Activated CD4-positive, alpha-beta T cell treated with anti-CD3 and anti-CD28 coated beads, Interleukin-2, amount 10 ng/mL, durations not matched to agents 7 days and 5 days (primary cell): Measurements from ENCODE around the gene SMAD1. TPM values are rescaled to one million over a fixed set of nuclear protein-coding genes. Genes with fewer than 3 reads are reported as not detected.
A peak's percentile ranks its signal among the peaks of the same experiment; 100 is the strongest.

ENCODE experiments used
- CTCF ChIA-PET: fragments of 350-600 bp; sonication (Branson Sonifier 250); formaldehyde crosslinking; loops from one replicate; lab custom pipeline; 2021; ENCODE audit warnings: antibody characterized with exemption; lab: Charles Lee
- POLR2A ChIA-PET: fragments of 350-600 bp; sonication (Branson Sonifier 250); formaldehyde crosslinking; loops from one replicate; lab custom pipeline; 2021; ENCODE audit warnings: antibody characterized with exemption; lab: Charles Lee
- DNase-seq: peaks from one replicate; pipeline ENCODE4 v3.0.0-alpha.2; 2020
- H3K27ac Mint-ChIP-seq: one replicate; pipeline ENCODE4 v1.8.0; 2021; ENCODE audit warnings: mild to moderate bottlenecking, moderate library complexity, mixed read lengths
- H3K27me3 Mint-ChIP-seq: one replicate; pipeline ENCODE4 v1.8.0; 2021; ENCODE audit warnings: mixed read lengths
- H3K36me3 Mint-ChIP-seq: one replicate; pipeline ENCODE4 v1.8.0; 2021; ENCODE audit warnings: low read depth, mixed read lengths
- H3K4me1 Mint-ChIP-seq: one replicate; pipeline ENCODE4 v1.8.0; 2021; ENCODE audit warnings: mixed read lengths
- H3K4me3 Mint-ChIP-seq: one replicate; pipeline ENCODE4 v1.8.0; 2021; ENCODE audit warnings: mild to moderate bottlenecking, moderate library complexity, mixed read lengths
- H3K9me3 Mint-ChIP-seq: one replicate; pipeline ENCODE4 v1.8.0; 2021; ENCODE audit warnings: mixed read lengths
- total RNA-seq, 2 experiments: library from RNA; stranded (reverse); gene quantifications; one replicate each; pipeline ENCODE4 v1.2.3, GENCODE V29; 2021

Gene SMAD1
- total RNA-seq, 2 experiments from 2014 or later = 12.0 to 12.7 TPM

- H3K27me3 Mint-ChIP-seq = no peaks in the 10 kb centered on the region
- peaks cover 1% of the 10 kb centered on the region for H3K4me1 Mint-ChIP-seq
Measured at GRCh38 chr4:145535202-145535601, 53.5 kb downstream of the SMAD1 start.

GRCh38 chr4:145536044-145536443 is 54.4 kb downstream of the SMAD1 start:
- H3K27me3 Mint-ChIP-seq = no peaks in the 10 kb centered on the region
- H3K4me1 Mint-ChIP-seq = peaks cover 2% of the 10 kb centered on the region
- POLR2A ChIA-PET = no interaction called here
- no peaks in the 10 kb centered on the region for H3K36me3 Mint-ChIP-seq
- H3K27ac Mint-ChIP-seq = no peak overlapping the region
- no peaks in the 10 kb centered on the region for H3K9me3 Mint-ChIP-seq
- H3K4me3 Mint-ChIP-seq = no peak overlapping the region
- CTCF ChIA-PET = no interaction called here
- DNase-seq = no peak

More at GRCh38 chr4:145535202-145535601, 53.5 kb downstream of the SMAD1 start:
- no peak for DNase-seq
- Mint-ChIP-seq H3K27ac (no peak overlapping the region), H3K4me3 (no peak overlapping the region), H3K9me3 (no peaks in the 10 kb centered on the region), H3K36me3 (no peaks in the 10 kb centered on the region)
- ChIA-PET CTCF (no interaction called here), POLR2A (no interaction called here)

GRCh38 chr4:145538596-145538995 is 56.9 kb downstream of the SMAD1 start:
- Mint-ChIP-seq H3K27me3 (no peaks in the 10 kb centered on the region), H3K4me1 (peaks cover 3% of the 10 kb centered on the region), H3K9me3 (no peaks in the 10 kb centered on the region), H3K36me3 (no peaks in the 10 kb centered on the region), H3K4me3 (no peak overlapping the region), H3K27ac (no peak overlapping the region)
- DNase-seq = no peak
- POLR2A ChIA-PET = no interaction called here
- CTCF ChIA-PET = interaction anchor here (1.2 kb wide), 1 partner anchor 10 kb away, joined by 3 read pairs; no protein-coding TSS in a partner anchor

- no peak overlapping the region for H3K27ac Mint-ChIP-seq
- H3K4me3 Mint-ChIP-seq = no peak overlapping the region
- no peak for DNase-seq
- H3K9me3 Mint-ChIP-seq = no peaks in the 10 kb centered on the region
- no peaks in the 10 kb centered on the region for H3K27me3 Mint-ChIP-seq
- no peaks in the 10 kb centered on the region for H3K36me3 Mint-ChIP-seq
- CTCF ChIA-PET = interaction anchor here (1.2 kb wide), 1 partner anchor 11 kb away, joined by 3 read pairs; no protein-coding TSS in a partner anchor
- peaks cover 3% of the 10 kb centered on the region for H3K4me1 Mint-ChIP-seq
- POLR2A ChIA-PET = no interaction called here
Measured at GRCh38 chr4:145539671-145540070, 58.0 kb downstream of the SMAD1 start.

GRCh38 chr4:145540235-145540634 is 58.6 kb downstream of the SMAD1 start:
- CTCF ChIA-PET = no interaction called here

GRCh38 chr4:145541346-145541745 is 59.7 kb downstream of the SMAD1 start:
- ChIA-PET POLR2A (no interaction called here), CTCF (interaction anchor here (1.1 kb wide), 1 partner anchor 19 kb away, joined by 3 read pairs; no protein-coding TSS in a partner anchor)

More at GRCh38 chr4:145540235-145540634, 58.6 kb downstream of the SMAD1 start:
- POLR2A ChIA-PET = no interaction called here
- Mint-ChIP-seq H3K27me3 (no peaks in the 10 kb centered on the region), H3K36me3 (no peaks in the 10 kb centered on the region), H3K9me3 (no peaks in the 10 kb centered on the region), H3K27ac (no peak overlapping the region), H3K4me1 (peaks cover 3% of the 10 kb centered on the region), H3K4me3 (no peak overlapping the region)
- no peak for DNase-seq

GRCh38 chr4:145545031-145545430 is 63.4 kb downstream of the SMAD1 start:
- H3K9me3 Mint-ChIP-seq = no peaks in the 10 kb centered on the region
- H3K4me1 Mint-ChIP-seq = peaks cover 5% of the 10 kb centered on the region

More at GRCh38 chr4:145541346-145541745, 59.7 kb downstream of the SMAD1 start:
- H3K4me3 Mint-ChIP-seq = no peak overlapping the region
- peaks cover 5% of the 10 kb centered on the region for H3K4me1 Mint-ChIP-seq
- no peaks in the 10 kb centered on the region for H3K27me3 Mint-ChIP-seq
- no peaks in the 10 kb centered on the region for H3K9me3 Mint-ChIP-seq
- H3K36me3 Mint-ChIP-seq = peaks cover 2% of the 10 kb centered on the region
- H3K27ac Mint-ChIP-seq = no peak overlapping the region
- DNase-seq = no peak

GRCh38 chr4:145545538-145546174 is 64.0 kb downstream of the SMAD1 start:
- H3K27me3 Mint-ChIP-seq = no peaks in the 10 kb centered on the region
- H3K9me3 Mint-ChIP-seq = no peaks in the 10 kb centered on the region
- H3K4me3 Mint-ChIP-seq = no peak overlapping the region
- CTCF ChIA-PET = no interaction called here
- H3K27ac Mint-ChIP-seq = no peak overlapping the region
- peaks cover 5% of the 10 kb centered on the region for H3K4me1 Mint-ChIP-seq
- POLR2A ChIA-PET = no interaction called here
- DNase-seq = no peak
- peaks cover 2% of the 10 kb centered on the region for H3K36me3 Mint-ChIP-seq

More at GRCh38 chr4:145545031-145545430, 63.4 kb downstream of the SMAD1 start:
- Mint-ChIP-seq H3K36me3 (peaks cover 2% of the 10 kb centered on the region), H3K4me3 (no peak overlapping the region), H3K27me3 (no peaks in the 10 kb centered on the region), H3K27ac (no peak overlapping the region)
- DNase-seq = no peak
- CTCF ChIA-PET = interaction anchor here (0.6 to 0.8 kb wide), 2 partner anchors 9 to 1465 kb away, joined by 3 to 5 read pairs; no protein-coding TSS in a partner anchor
- POLR2A ChIA-PET = no interaction called here

GRCh38 chr4:145546175-145546915 is 64.7 kb downstream of the SMAD1 start:
- CTCF ChIA-PET = interaction anchor here (0.6 kb wide), 1 partner anchor 1369 kb away, joined by 3 read pairs; no protein-coding TSS in a partner anchor
- H3K27me3 Mint-ChIP-seq = no peaks in the 10 kb centered on the region
- no peak overlapping the region for H3K4me3 Mint-ChIP-seq
- H3K27ac Mint-ChIP-seq = no peak overlapping the region
- peaks cover 2% of the 10 kb centered on the region for H3K4me1 Mint-ChIP-seq
- no peaks in the 10 kb centered on the region for H3K9me3 Mint-ChIP-seq
- POLR2A ChIA-PET = no interaction called here
- peaks cover 2% of the 10 kb centered on the region for H3K36me3 Mint-ChIP-seq
- no peak for DNase-seq

- Mint-ChIP-seq H3K27ac (no peak overlapping the region), H3K9me3 (no peaks in the 10 kb centered on the region), H3K4me1 (peaks cover 8% of the 10 kb centered on the region), H3K27me3 (no peaks in the 10 kb centered on the region), H3K4me3 (no peak overlapping the region), H3K36me3 (peaks cover 2% of the 10 kb centered on the region)
- ChIA-PET POLR2A (no interaction called here), CTCF (no interaction called here)
- DNase-seq = no peak
Measured at GRCh38 chr4:145551660-145552059, 70.0 kb downstream of the SMAD1 start.

- Mint-ChIP-seq H3K4me1 (peaks cover 8% of the 10 kb centered on the region), H3K27me3 (no peaks in the 10 kb centered on the region), H3K9me3 (no peaks in the 10 kb centered on the region), H3K36me3 (peaks cover 2% of the 10 kb centered on the region), H3K27ac (peak overlapping the region; percentile 42), H3K4me3 (no peak overlapping the region)
- ChIA-PET POLR2A (no interaction called here), CTCF (no interaction called here)
- DNase-seq = no peak
Measured at GRCh38 chr4:145552181-145552822, 70.6 kb downstream of the SMAD1 start.

GRCh38 chr4:145553375-145553774 is 71.7 kb downstream of the SMAD1 start:
- H3K4me1 Mint-ChIP-seq = peaks cover 8% of the 10 kb centered on the region
- DNase-seq = no peak
- no peak overlapping the region for H3K27ac Mint-ChIP-seq
- H3K36me3 Mint-ChIP-seq = peaks cover 2% of the 10 kb centered on the region
- POLR2A ChIA-PET = no interaction called here
- H3K4me3 Mint-ChIP-seq = no peak overlapping the region
- no peaks in the 10 kb centered on the region for H3K9me3 Mint-ChIP-seq
- CTCF ChIA-PET = interaction anchor here (0.6 to 1.5 kb wide), 3 partner anchors 8 to 1389 kb away, joined by 3 to 4 read pairs (median 3); no protein-coding TSS in a partner anchor
- no peaks in the 10 kb centered on the region for H3K27me3 Mint-ChIP-seq
